ENCODE data around the gene ADCYAP1R1. TPM values are rescaled to one million over a fixed set of nuclear protein-coding genes. Genes with fewer than 3 reads are reported as not detected.

The ADCYAP1R1 gene
- total RNA-seq, 1 donor from 2014 or later: 7.8 TPM

DNA sequence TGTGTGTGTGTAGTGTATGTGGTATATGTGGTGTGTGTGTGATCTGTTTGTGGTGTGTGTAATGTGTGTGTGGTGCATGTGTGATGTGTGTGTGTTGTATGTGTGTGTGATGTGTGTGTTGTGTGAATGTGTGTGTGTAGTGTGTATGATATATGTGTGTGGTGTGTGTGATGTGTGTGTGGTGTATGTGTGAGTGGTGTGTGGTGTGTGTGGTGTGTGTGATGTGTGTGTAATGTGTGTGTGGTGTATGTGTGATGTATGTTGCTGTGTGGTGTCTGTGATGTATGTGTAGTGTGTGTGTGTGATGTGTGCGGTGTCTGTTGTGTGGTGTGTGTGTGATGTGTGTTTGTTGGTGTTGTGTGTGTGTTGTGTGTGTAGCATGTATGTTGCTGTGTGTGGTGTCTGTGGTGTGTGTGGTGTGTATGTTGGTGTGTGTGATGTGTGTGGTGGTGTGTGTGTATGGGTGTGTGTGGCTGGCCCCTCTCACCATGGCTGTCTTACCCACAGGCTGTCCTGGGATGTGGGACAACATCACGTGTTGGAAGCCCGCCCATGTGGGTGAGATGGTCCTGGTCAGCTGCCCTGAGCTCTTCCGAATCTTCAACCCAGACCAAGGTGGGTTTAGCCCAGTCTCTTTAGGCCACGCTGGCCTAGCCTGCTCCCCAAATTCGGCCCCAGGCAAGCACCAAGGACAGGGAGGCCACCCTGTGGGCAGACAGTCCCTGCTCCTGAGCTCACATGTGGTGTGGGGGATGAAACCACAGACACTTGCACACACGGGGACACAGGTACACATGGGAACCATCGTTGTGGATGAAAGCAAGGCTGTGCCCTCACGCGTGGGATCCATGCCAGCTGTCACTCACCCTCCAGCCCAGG, 25.6 kb downstream of the ADCYAP1R1 start:
- Histone ChIP-seq H3K27ac (no peak overlapping the region), H3K4me3 (no peak overlapping the region), H3K27me3 (no peaks in the 10 kb centered on the region), H3K9me3 (no peaks in the 10 kb centered on the region), H3K4me1 (no peaks in the 10 kb centered on the region), H3K36me3 (no peaks in the 10 kb centered on the region)
- TF ChIP-seq, protein P1, sequence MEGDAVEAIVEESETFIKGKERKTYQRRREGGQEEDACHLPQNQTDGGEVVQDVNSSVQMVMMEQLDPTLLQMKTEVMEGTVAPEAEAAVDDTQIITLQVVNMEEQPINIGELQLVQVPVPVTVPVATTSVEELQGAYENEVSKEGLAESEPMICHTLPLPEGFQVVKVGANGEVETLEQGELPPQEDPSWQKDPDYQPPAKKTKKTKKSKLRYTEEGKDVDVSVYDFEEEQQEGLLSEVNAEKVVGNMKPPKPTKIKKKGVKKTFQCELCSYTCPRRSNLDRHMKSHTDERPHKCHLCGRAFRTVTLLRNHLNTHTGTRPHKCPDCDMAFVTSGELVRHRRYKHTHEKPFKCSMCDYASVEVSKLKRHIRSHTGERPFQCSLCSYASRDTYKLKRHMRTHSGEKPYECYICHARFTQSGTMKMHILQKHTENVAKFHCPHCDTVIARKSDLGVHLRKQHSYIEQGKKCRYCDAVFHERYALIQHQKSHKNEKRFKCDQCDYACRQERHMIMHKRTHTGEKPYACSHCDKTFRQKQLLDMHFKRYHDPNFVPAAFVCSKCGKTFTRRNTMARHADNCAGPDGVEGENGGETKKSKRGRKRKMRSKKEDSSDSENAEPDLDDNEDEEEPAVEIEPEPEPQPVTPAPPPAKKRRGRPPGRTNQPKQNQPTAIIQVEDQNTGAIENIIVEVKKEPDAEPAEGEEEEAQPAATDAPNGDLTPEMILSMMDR (IDR thresholded peaks at IDR 0.05): no peak
- intact Hi-C loops (cut with DNase I): no loop called here
- DNase-seq (ENCODE audit: low spot score in 2 of 2): no peak

DNA sequence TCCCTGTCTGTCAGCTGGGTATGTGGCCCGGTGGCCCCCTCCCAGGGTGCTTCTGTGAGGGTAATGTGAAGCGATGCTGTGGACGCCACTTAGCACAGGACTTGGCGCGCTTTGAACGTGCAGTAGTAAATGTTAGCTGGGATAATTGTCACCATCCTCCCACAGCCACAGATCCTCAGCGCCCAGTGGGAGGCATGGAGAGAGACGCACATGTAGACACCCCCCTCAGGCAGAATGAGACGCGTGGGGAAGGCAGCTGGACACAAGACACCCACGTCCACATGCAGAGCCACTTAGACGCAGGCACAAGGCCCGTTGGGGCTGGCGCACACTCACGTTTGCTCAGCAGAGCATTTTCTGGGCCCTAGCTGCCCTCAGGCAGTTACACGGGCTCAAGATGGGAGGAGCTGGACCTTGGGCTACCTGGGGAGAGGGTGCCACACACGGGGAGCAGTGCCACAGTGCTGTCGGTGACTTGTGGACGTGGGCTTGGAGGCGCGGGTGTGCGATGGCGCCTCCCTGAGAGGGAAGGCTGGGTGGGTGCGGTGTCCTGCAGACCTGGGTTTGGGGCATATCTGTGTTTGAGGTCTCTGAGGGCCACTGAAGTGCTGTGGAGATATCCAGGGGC, 26.4 kb downstream of the ADCYAP1R1 start:
- Histone ChIP-seq H3K4me3 (no peak overlapping the region), H3K27me3 (no peaks in the 10 kb centered on the region), H3K9me3 (no peaks in the 10 kb centered on the region), H3K36me3 (no peaks in the 10 kb centered on the region), H3K4me1 (no peaks in the 10 kb centered on the region), H3K27ac (no peak overlapping the region)
- intact Hi-C loops (cut with DNase I): no loop called here
- TF ChIP-seq, protein P1 (IDR thresholded peaks at IDR 0.05): no peak
- no peak for DNase-seq (ENCODE audit: low spot score in 2 of 2)

DNA sequence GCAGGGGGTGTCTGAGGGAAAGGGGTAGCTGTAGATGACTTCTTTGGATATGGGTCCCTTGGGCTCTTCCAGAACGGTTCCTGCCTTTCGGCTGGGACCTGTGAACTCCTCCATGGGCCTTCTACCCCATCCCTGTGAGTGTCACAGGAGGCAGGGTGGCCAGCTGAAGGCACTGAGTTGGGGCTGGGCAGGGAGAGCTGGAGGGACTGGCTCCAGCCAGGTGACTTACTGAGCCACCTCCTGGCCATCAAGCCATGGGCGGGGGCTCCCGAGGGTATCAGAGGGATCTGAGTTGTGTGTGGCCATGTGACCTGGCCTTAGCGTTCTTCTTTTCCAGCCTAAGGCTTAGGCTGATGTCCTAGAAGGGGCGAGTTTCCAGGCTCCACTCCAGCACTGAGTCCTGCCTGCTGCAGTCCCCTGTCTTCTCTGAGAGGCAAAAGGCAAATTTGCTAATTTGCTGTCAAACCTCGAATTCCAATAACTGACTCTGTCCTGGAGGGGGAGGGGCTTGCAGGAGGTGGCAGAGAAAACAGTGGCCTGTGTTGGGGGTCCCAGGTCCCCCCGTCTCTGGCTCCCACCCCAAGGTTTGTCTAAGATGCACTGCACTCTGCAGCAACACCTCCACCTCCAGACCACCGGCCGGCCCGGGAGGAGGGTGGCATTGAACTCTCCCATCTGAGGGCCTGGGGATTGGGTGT, 27.2 kb downstream of the ADCYAP1R1 start:
- Histone ChIP-seq H3K27ac (no peak overlapping the region), H3K4me1 (no peaks in the 10 kb centered on the region), H3K36me3 (no peaks in the 10 kb centered on the region), H3K4me3 (no peak overlapping the region), H3K27me3 (no peaks in the 10 kb centered on the region), H3K9me3 (no peaks in the 10 kb centered on the region)
- DNase-seq (ENCODE audit: low spot score in 2 of 2): no peak
- intact Hi-C loops (cut with DNase I): no loop called here
- TF ChIP-seq, protein P1 (IDR thresholded peaks at IDR 0.05): no peak

DNA sequence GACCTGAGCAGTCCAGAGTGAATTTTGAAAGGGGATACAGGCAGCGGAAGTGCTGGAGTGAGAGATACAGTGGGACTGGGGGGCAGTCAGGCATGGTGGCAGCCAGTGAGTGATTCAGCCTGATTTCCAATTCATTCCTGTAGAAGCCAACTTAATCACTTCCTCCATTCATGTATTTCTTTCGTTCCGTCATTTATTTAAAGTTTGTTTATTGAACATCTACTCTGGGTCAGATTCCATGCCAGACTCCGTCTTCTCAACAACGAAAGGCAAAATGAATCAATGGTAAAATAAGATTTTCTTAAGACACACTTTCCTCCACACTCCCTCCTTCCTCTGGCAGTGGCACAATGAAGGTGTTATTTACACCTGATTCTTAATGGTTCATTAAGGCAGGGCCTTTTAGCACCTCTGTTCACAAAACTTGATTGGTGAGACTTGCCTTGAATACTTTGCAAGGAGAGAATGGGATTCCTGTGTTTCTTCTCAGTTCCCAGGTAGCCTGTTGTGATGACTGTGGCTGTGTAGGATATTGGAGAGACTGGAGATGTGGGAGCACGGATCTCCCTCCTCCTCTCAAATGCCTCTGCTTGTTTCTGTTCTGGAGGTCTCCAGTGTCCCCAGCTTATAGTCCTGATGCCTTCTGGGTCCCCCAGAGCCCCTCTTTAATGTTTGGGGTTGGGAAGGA, 27.9 kb downstream of the ADCYAP1R1 start:
- no peak overlapping the region for H3K27ac ChIP-seq
- intact Hi-C loops (cut with DNase I): no loop called here
- H3K9me3 ChIP-seq: no peaks in the 10 kb centered on the region
- DNase-seq (ENCODE audit: low spot score in 2 of 2): no peak
- H3K27me3 ChIP-seq: no peaks in the 10 kb centered on the region
- H3K36me3 ChIP-seq: no peaks in the 10 kb centered on the region
- no peak overlapping the region for H3K4me3 ChIP-seq
- no peaks in the 10 kb centered on the region for H3K4me1 ChIP-seq
- TF ChIP-seq, protein P1 (IDR thresholded peaks at IDR 0.05): no peak

DNA sequence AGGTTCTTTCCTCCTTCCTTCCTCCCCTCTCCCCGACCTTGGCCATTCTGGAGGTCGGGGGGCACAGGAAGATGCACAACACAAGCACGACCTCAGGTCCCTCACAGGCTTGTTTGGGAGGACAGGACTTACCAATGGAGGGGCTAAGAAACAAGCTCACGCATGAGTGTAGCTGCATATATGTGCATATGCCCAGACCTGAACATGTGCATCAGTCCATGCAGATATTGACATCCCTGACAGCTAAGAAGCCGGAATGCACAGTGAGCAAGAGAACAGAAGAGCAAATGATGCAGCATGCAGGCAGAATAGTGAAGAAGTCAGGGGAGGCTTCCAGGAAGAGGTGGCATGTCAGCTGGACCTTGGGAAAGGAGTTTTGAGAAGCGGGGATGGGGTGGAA, 28.7 kb downstream of the ADCYAP1R1 start:
- intact Hi-C loops (cut with DNase I): no loop called here
- Histone ChIP-seq H3K4me3 (no peak overlapping the region), H3K9me3 (no peaks in the 10 kb centered on the region), H3K36me3 (no peaks in the 10 kb centered on the region), H3K27ac (no peak overlapping the region), H3K4me1 (no peaks in the 10 kb centered on the region), H3K27me3 (no peaks in the 10 kb centered on the region)
- DNase-seq (ENCODE audit: low spot score in 2 of 2): no peak
- TF ChIP-seq, protein P1 (IDR thresholded peaks at IDR 0.05): no peak

All from ascending aorta (tissue), 2 donors.